ENCODE data around the gene ACY1. TPM values are rescaled to one million over a fixed set of nuclear protein-coding genes. Genes with fewer than 3 reads are reported as not detected.

Gene ACY1
- total and polyA plus RNA-seq, 2 of the 13 experiments (the other 11 are each of a cell fraction or from before 2014, with no cell fraction given), result 113 to 162 TPM

- TF ChIP-seq ZNF430 (CRISPR knock-in tag; IDR thresholded peaks at IDR 0.05) (no peak), ZNF367 (CRISPR knock-in tag; IDR thresholded peaks at IDR 0.05; ENCODE audit: borderline replicate concordance) (no peak), ZNF879 (CRISPR knock-in tag; IDR thresholded peaks at IDR 0.05) (no peak), ZNF343 (CRISPR knock-in tag; IDR thresholded peaks at IDR 0.05) (0 out of 2 replicates have a peak, but pooled peaks have one; percentile 10), ZFP90 (CRISPR knock-in tag; IDR thresholded peaks at IDR 0.05; ENCODE audit: borderline replicate concordance) (no peak), RFX3 (CRISPR knock-in tag; IDR thresholded peaks at IDR 0.05) (no peak), TGIF2 (CRISPR knock-in tag; IDR thresholded peaks at IDR 0.05) (no peak), RARG (CRISPR knock-in tag; IDR thresholded peaks at IDR 0.05; ENCODE audit: low read depth) (no peak), SPEN (CRISPR knock-in tag; IDR thresholded peaks at IDR 0.05; ENCODE audit: low read depth) (no peak; the same call in 1 of the 2 replicates), KLF13 (CRISPR knock-in tag; IDR thresholded peaks at IDR 0.05) (0 out of 2 replicates have a peak, but pooled peaks have one; percentile 71), ZFP62 (CRISPR knock-in tag; IDR thresholded peaks at IDR 0.05) (no peak), ZNF224 (CRISPR knock-in tag; IDR thresholded peaks at IDR 0.05) (no peak), ZBTB21 (CRISPR knock-in tag; IDR thresholded peaks at IDR 0.05) (no peak), ZNF510 (CRISPR knock-in tag; IDR thresholded peaks at IDR 0.05; ENCODE audit: low read depth) (no peak), ZNF280D (CRISPR knock-in tag; IDR thresholded peaks at IDR 0.05) (0 out of 2 replicates have a peak, but pooled peaks have one; percentile 7), SRF (IDR thresholded peaks at IDR 0.05; ENCODE audit: low read depth, low read length) (no peak)
- TF ChIP-seq, protein P1, sequence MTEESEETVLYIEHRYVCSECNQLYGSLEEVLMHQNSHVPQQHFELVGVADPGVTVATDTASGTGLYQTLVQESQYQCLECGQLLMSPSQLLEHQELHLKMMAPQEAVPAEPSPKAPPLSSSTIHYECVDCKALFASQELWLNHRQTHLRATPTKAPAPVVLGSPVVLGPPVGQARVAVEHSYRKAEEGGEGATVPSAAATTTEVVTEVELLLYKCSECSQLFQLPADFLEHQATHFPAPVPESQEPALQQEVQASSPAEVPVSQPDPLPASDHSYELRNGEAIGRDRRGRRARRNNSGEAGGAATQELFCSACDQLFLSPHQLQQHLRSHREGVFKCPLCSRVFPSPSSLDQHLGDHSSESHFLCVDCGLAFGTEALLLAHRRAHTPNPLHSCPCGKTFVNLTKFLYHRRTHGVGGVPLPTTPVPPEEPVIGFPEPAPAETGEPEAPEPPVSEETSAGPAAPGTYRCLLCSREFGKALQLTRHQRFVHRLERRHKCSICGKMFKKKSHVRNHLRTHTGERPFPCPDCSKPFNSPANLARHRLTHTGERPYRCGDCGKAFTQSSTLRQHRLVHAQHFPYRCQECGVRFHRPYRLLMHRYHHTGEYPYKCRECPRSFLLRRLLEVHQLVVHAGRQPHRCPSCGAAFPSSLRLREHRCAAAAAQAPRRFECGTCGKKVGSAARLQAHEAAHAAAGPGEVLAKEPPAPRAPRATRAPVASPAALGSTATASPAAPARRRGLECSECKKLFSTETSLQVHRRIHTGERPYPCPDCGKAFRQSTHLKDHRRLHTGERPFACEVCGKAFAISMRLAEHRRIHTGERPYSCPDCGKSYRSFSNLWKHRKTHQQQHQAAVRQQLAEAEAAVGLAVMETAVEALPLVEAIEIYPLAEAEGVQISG (CRISPR knock-in tag; IDR thresholded peaks at IDR 0.05), result no peak
- TF ChIP-seq, protein P2, sequence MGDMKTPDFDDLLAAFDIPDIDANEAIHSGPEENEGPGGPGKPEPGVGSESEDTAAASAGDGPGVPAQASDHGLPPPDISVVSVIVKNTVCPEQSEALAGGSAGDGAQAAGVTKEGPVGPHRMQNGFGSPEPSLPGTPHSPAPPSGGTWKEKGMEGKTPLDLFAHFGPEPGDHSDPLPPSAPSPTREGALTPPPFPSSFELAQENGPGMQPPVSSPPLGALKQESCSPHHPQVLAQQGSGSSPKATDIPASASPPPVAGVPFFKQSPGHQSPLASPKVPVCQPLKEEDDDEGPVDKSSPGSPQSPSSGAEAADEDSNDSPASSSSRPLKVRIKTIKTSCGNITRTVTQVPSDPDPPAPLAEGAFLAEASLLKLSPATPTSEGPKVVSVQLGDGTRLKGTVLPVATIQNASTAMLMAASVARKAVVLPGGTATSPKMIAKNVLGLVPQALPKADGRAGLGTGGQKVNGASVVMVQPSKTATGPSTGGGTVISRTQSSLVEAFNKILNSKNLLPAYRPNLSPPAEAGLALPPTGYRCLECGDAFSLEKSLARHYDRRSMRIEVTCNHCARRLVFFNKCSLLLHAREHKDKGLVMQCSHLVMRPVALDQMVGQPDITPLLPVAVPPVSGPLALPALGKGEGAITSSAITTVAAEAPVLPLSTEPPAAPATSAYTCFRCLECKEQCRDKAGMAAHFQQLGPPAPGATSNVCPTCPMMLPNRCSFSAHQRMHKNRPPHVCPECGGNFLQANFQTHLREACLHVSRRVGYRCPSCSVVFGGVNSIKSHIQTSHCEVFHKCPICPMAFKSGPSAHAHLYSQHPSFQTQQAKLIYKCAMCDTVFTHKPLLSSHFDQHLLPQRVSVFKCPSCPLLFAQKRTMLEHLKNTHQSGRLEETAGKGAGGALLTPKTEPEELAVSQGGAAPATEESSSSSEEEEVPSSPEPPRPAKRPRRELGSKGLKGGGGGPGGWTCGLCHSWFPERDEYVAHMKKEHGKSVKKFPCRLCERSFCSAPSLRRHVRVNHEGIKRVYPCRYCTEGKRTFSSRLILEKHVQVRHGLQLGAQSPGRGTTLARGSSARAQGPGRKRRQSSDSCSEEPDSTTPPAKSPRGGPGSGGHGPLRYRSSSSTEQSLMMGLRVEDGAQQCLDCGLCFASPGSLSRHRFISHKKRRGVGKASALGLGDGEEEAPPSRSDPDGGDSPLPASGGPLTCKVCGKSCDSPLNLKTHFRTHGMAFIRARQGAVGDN (CRISPR knock-in tag; IDR thresholded peaks at IDR 0.05), result no peak; the same call in 1 of the 2 replicates
These were observed 40.5 kb upstream of the ACY1 start (continued) for GRCh38 chr3:51942603-51943450.

All from HepG2 (cell line).